Stimulated activated CD4-positive, alpha-beta T cell treated with anti-CD3 and anti-CD28 coated beads, Interleukin-2, amount 100 ng/mL, for 4 hours (primary cell): ENCODE measurements around the gene KRTAP4-5.
"Not testable (repeated sequence)": the region's sequence is repeated elsewhere in the genome, so short reads cannot be mapped to it uniquely, and the experiment has no call there.

Source experiments
- DNase-seq: peaks from one replicate; pipeline ENCODE4 v3.0.0-alpha.2; 2020; ENCODE audit warnings: low read depth

Gene KRTAP4-5

DNA sequence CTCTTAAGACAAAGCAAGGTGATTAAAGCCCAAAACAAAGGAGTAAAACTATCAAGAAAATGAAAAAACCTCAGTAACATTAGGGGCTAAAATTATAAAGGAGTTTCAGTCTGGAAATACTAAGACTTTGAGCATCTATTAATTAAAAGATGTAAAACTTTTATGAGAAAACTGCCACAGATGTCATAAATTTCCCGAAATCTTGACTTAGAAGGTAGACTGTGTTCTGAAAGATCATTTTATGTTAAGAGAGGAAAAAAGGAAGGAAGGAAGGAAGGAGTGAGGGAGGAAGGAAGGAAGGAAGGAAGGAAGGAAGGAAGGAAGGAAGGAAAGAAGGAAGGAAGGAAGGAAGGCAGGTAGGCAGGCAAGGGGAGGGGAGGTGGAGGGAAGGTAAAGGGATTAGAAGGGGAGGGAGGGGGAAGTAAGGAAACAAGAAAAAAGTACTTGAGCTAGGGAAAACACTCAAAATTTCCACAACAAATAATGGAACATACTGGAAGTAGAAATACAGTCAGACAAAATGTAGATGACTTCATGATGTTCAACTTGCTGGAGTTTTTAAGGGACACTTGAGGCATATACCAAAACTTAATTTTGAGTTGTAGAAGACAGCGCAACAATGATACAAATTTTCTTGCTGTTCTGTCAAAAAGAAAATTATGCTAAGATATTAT is 2.0 kb downstream of the KRTAP4-5 start:
- DNase-seq = no peak

DNA sequence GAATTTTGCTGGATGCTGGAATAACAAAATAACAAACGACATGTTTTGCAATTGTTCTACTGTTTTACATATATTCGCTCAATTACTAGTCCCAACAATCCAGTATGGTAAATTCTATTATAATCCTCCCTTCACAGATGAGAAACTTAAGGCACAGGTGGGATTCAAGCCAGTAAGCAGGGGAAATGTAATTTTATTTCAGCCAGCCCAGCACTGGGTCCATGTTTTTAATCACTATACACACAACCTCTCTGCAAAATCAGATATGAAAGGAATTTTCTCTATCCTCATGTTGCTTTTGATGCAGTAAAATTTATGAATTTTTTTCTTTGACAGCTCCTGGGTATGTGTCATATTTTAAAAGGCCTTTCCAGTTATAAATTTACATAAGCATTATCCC is 4.4 kb downstream of the KRTAP4-5 start:
- DNase-seq = no peak

DNA sequence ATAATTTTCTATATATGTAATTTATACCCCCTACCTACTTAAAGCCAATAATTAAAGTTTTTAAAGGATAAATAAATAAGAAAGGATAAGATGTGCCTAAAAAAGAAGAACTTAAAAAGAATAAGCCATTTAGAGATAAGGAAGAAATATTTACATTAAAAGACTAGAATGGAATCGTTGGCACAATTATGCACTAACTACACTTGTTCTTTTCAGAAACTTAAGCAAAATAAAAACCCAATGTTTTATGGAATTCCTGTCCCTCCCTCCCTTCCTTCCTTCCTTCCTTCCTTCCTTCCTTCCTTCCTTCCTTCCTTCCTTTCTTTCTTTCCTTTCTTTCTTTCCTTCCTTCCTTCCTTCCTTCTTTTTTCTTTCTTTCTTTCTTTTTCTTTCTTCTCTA is 4.8 kb downstream of the KRTAP4-5 start:
- no peak for DNase-seq

DNA sequence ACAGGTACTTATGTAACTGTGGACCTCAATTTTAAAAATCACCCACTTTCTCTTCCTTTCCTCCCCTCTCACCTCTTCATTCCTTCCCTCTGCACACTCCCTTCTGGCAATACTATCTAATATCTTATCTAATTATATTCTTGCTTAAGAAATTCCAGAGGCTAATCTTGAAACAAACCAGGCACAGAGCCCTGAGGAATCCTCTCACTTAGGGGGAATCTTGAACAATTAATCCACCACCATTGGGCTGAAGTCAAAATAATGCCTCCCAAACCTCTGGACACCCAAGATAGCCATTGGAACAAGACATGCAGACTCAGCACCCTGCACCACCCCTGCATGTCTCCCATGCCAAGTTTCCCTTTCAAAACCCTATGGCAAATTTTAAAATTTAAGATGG is 8.3 kb downstream of the KRTAP4-5 start:
- no peak for DNase-seq

DNA sequence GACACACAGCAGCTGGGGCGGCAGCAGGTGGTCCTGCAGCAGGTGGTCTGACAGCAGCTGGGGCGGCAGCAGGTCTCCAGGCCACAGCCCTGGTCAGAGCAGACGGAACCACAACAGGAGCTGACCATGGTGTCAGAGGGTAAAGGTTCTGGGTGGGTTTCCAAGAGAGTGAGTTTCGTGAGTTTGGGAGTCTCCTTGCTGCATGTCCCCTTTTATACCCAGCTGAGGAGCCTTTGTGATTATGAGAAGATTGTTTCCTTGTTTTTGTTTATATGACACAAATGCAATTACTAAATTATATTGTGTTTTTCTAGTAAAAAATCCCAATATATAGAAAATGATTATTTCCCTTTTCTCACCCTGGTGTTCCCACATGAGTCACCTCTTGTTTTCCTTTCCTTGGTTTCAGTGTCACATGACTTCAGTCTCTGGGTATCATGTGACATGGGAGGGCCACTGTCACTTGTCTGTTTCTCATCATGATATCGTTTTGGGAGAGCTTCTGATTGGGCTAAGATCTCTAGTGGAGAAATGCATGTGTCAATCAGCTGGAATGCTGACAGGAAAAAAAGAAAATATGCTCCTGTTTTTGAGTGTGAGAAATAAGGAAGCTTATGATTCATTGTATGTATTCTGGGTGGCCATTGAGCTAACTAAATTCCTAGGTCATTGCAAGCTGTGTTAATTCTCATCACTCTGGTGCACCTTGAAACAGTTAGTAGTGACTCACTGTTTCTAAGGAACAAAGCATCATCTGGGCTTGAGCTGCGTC is 9.1 kb downstream of the KRTAP4-5 start, which contains the start of gene KRTAP4-6:
Gene KRTAP4-6 (minus strand): TSS at position 185 of the 772 bp plus-strand sequence. CDS start 57 bp downstream, at position 128.
- DNase-seq = no peak

DNA sequence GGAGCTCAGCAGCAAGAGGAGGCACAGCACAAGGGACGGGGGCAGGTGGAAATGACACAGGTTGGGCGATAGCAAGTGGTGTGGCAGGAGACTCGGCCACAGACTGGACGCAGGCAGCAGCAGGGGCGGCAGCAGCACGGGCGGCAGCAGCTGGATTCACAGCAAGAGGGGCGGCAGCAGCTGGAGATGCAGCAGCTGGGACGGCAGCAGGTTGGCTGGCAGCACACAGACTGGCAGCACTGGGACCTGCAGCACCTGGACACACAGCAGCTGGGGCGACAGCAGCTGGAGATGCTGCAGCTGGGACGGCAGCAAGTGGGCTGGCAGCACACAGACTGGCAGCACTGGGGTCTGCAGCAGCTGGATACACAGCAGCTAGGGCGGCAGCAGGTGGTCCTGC is 9.8 kb downstream of the KRTAP4-5 start:
- not testable (repeated sequence) for DNase-seq

DNA sequence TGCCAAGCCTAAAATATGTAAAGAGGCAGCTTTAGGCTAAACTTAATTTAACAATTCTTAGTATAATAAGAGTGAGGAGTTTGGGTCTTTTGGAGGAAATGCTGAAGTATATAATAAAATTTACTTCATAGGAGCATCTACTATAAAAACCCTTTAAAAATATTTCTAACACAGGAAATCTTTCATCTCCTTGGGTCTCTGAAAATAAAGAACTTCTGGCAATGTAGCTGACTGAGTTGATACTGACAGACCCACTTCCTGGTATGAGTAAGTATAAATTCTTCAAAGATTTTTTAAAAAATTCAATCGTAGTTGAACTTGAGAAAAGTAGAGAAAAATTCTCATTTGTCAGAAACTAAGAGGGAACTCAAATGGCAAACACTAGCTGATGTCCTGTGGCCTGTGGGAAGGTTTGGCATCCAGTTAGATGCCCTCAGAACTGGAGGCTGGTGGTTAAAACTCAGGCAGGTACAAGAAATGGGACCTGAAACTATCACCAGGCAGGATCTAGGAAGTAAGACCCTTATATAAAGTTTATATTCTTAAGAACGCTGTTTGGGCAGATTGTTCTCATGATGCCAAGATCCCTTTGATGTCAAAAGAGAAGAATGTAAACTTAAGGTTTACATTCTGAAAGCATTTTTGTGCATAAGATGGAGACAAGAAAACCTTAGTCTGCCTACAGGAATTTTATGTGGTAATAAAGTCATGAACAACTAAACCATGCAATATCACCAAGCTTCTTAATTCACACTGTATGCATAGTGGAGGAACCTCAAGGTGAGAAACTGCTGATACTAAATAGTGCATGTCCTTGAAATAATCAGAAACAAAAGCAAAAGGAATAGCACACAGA is 15.5 kb downstream of the KRTAP4-5 start:
- DNase-seq = no peak

DNA sequence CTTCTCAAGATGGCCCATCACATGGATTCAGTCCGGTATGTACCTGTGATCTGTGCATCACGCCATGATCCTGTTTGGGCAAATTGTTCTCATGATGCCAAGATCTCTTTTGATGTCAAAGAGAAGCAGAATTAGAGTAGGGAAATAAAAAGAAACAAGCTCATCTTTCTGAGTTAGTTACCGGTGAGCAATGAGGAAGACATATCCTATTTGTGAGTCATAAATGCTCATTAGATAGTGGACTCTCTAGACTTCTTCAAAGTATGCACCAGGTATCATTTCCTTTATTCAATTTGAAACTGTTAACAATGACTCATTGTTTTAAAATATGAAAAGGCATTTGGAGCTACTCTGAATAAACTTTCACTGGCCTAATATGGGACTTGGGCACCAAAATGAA is 17.6 kb downstream of the KRTAP4-5 start:
- DNase-seq = no peak

DNA sequence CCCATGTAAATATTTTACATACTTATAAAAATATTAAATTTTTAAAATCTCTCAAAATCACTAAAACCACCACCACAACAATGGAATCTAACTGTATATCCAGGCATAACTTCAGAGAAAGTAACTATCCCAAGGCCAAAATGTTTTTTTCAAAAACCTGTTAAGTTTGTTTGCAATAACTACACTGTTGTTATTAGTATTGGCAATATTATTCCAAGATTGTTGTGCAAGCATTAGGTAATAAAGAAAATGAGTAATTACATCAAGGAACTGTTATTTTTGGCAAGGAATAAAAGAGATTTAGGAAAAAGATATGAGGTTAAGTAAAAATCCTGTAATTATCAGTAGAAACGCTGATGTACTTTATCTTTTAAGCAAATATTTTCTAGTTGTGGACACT is 22.3 kb downstream of the KRTAP4-5 start:
- DNase-seq = no peak

DNA sequence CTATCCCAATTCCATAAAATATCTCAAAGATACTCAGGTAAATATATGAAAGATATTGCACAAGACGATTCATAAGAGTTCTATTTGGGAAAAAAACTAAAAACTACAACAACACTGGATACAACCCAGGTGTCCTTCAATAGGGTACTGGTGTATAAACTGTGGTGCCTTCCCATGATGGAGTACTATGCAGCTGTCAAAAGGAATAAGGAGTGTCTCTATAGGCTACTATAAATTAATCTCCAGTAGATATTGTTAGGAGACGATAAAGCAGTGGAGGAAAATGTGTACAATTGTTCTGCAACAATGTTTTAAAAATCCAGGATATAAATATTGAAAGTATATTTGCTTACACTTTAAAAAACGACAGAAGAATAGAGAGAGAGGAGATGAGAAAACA is 23.2 kb downstream of the KRTAP4-5 start:
- no peak for DNase-seq

DNA sequence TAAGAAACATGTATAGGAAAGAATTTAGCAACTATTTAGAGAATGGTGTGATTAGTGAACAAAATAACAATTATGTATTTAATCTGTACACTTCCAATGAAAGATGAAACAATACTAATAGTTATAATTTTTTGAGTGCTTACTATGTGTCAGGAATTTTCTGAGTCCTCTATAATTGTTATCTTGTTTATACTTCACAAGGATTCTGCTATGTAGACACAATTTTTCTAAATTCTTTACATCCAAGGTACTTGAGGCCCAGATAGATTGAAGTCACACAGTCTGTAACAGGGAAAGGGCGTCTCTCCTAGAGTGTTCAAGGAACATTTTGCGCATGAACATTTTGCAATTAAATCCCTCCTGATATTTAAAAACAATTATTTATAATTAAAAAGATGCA is 24.6 kb downstream of the KRTAP4-5 start:
- DNase-seq = no peak

DNA sequence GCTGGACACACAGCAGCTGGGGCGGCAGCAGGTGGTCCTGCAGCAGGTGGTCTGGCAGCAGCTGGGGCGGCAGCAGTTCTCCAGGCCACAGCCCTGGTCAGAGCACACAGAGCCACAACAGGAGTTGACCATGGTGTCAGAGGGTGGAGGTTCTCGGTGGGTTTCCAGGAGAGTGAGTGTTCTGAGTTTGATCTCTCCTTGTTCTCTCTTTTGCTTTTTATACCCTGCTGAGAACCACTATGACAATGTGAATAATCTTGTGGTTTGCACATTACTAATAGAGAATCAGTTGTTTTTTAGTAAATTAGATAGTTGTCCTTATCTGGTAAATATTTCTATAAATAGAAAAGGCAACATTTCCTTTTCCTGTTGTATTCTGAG is 25.6 kb downstream of the KRTAP4-5 start, which contains the start of gene KRTAP4-12:
Gene KRTAP4-12 (minus strand): TSS at position 192 of the 381 bp plus-strand sequence. CDS start 60 bp downstream, at position 132.
- DNase-seq = not testable (repeated sequence)

DNA sequence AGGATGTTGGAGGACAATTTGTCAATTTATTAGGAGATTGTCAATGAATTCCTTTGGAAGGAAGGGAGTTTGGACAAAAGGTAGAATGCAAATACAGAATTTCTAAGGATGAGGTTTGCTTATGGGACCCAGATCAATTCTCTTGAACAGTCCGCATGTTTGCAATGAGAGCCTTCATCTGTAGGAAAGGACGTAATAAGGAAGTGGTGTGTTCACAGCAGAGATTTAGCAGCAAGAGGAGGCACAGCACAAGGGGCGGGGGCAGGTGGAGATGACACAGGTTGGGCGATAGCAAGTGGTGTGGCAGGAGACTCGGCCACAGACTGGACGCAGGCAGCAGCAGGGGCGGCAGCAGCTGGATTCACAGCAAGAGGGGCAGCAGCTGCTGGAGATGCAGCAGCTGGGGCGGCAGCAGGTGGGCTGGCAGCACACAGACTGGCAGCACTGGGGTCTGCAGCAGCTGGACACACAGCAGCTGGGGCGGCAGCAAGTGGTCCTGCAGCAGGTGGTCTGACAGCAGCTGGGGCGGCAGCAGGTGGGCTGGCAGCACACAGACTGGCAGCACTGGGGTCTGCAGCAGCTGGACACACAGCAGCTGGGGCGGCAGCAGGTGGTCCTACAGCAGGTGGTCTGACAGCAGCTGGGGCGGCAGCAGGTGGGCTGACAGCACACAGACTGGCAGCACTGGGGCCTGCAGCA is 26.2 kb downstream of the KRTAP4-5 start:
- DNase-seq = not testable (repeated sequence)

DNA sequence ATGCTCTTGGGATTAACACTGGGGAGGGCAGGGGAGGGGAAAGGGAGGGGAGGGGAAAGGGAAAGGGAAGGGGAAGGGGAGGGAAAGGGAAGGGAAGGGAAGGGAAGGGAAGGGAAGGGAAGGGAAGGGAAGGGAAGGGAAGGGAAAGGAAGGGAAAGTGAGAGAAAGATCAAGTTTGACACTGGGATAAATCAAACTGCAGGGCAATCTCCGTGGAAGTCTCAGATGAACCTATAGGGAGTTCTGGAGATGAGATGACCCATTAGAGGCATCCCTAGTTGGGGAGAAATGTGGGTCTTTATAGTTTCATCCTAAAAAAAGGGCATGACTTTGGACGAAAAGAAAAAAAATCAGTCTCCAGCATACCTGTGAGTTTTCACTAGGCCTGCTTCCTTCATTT is 27.9 kb downstream of the KRTAP4-5 start:
- DNase-seq = no peak

DNA sequence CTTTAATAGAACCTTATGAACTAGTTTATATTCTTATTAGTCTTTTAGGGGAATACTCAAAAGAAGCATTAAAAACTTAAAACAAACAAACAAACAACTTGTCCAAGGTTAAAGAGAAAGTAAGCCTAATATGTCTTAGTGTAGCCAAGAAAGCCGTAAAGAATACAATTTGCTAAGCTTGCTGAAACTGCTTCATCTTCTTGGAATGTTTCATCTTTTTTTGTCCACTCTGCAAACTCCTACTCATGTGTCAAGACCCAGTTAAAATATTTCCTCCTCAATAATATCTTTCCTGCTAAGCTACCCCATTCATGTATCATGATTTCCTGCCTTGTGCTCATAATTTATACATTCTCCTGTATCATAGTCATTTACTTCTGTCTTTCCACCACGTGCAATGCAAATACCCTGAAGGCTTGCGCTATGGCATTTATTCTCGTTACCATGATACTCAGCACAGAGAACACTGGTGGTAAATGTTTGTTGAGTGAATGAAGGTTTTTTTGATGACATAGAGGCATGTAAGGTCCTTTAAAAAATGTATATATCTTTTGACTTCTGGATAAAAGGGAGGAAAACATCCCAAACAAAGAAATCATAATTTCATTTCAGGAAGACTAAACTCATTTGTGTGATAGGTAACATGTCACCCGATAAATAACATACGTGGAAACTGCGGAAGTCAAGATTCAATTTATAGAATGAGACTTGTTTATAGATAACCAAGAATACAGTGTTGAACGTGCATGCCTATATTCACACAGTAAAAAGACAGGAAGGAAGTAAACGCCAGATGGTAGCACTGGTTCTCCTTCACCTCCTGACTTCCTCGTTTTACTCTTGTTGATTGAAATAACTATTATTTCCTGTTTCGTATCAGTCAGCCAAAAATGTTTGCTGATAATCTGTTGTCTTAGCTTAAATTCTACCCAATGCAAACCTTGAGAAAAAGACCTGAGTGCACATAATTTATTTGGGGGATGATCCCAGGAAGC is 29.6 kb downstream of the KRTAP4-5 start:
- DNase-seq = not testable (repeated sequence)

DNA sequence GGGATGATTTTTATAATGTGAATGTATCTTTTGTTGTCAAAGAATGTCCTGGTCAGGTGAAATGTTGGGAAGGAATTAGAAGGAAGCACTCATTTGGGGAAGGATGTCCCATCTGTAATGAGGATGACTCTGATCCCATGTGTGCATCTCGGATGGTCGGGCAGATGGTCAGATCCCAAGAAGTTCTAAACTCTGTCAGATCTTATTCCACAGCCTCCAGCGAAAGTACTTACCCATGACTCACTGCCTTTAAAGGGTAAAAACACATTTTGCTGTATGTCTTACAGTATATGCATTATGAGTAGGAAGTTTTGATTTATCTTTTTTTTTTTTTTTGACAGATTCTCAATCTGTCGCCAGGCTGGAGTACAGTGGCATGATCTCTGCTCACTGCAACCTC is 30.9 kb downstream of the KRTAP4-5 start:
- no peak for DNase-seq

DNA sequence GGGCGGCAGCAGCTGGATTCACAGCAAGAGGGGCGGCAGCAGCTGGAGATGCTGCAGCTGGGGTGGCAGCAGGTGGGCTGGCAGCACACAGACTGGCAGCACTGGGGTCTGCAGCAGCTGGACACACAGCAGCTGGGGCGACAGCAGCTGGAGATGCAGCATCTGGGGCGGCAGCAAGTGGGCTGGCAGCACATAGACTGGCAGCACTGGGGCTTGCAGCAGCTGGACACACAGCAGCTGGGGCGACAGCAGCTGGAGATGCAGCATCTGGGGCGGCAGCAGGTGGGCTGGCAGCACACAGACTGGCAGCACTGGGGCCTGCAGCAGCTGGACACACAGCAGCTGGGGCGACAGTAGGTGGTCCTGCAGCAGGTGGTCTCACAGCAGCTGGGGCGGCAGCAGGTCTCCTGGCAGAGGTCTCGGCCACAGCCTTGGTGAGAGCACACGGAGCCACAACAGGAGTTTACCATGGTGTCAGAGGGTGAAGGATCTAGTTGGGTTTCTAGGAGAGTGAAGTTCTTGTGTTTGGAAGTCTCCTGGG is 31.7 kb downstream of the KRTAP4-5 start, which contains the start of gene KRTAP4-11:
Gene KRTAP4-11 (minus strand): TSS at position 528 of the 541 bp plus-strand sequence. CDS start 58 bp downstream, at position 470.
- not testable (repeated sequence) for DNase-seq

DNA sequence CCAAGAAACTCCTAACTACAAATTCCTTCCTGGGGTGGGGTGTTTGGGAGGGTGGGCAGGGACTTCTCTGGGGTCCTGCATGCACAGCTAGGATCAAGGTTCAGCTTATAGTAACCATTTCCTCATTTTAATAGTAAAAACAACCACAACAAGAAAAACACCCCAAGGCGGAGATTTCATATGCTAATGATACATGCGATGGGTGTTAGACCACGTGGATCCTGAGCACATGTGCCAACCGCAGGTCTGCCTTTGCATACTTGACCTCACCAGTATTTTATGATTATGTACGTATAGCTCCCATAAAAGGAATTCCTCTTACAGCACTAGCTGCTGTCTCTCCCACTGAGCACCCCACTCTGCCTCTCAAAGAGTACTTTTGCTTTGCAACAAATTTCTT is 33.3 kb downstream of the KRTAP4-5 start:
- no peak for DNase-seq

DNA sequence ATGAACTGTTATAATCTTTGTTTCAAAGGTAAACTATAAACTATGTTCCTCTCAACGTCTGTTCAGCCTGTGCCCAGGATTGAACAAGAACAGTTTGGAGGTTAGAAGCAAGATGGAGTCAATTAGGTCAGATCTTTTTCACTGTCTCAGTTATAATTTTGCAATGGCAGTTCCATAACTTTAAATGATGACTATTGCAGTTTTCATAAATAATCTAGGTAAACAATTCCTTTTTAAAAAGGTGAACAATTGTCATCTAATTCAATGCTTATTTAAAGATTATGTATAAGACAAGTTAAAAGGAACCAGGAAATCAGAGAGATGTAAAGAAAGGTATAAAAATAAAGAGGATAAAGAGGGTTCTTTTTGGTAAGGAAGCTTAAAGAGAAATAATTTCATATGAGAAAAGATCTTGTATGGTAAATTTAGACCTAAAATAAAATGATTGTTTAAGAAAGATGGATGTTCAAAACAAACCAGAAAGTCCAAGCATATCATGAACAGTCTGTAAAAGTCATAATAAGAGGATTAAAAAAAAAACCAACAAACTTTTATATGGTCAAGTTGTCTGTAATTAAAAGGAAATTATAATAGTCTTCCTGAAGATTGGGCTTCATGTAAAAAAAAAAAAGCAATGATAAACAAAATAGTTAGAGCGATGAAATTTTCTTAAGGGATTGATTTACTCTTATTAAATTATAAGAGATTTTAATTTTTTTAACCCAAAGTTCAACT is 38.3 kb downstream of the KRTAP4-5 start:
- no peak for DNase-seq
